ENCODE data around the gene ADCY5. TPM values are rescaled to one million over a fixed set of nuclear protein-coding genes. Genes with fewer than 3 reads are reported as not detected.

ADCY5 gene
- total and polyA plus RNA-seq, 5 donors: 90.4 to 220 (median 205) TPM

- peak in 1 of 2 donors; percentile 3 for ATAC-seq
- peaks cover 37% of the 10 kb centered on the region for H3K4me1 ChIP-seq (ENCODE audit: control insufficient read depth, insufficient read depth, low read length)
- H3K27me3 ChIP-seq (ENCODE audit: control insufficient read depth, insufficient read depth): no peaks in the 10 kb centered on the region
- peak overlapping the region; percentile 95 for H3K27ac ChIP-seq (ENCODE audit: low read length)
- intact Hi-C loops (cut with DNase I): no loop called here
- H3K9me3 ChIP-seq (ENCODE audit: control insufficient read depth, low read length): no peaks in the 10 kb centered on the region
- peak in 2 of 3 donors; percentile 20 to 27 for DNase-seq
- no peak overlapping the region for H3K4me3 ChIP-seq (ENCODE audit: low read length)
- 81% methylated on average over 5 of the region's 5 CpGs for WGBS
Measured at GRCh38 chr3:123395235-123395634, 53.7 kb downstream of the ADCY5 start.

GRCh38 chr3:123394391-123395020 is 54.4 kb downstream of the ADCY5 start:
- ATAC-seq (peak; percentile 41 to 50), DNase-seq (peak in 2 of 3 donors; percentile 80)
- WGBS: 51% methylated on average over 5 of the region's 5 CpGs
- H3K9me3 ChIP-seq (ENCODE audit: control insufficient read depth, low read length): no peaks in the 10 kb centered on the region
- H3K27me3 ChIP-seq (ENCODE audit: control insufficient read depth, insufficient read depth): no peaks in the 10 kb centered on the region
- H3K27ac ChIP-seq (ENCODE audit: low read length): peak overlapping the region; percentile 95
- H3K4me3 ChIP-seq (ENCODE audit: low read length): no peak overlapping the region
- intact Hi-C loops (cut with DNase I): no loop called here
- peaks cover 37% of the 10 kb centered on the region for H3K4me1 ChIP-seq (ENCODE audit: control insufficient read depth, insufficient read depth, low read length)

GRCh38 chr3:123392871-123393620 is 55.8 kb downstream of the ADCY5 start:
- intact Hi-C loops (cut with DNase I): no loop called here
- WGBS: 66% methylated on average over 4 of the region's 4 CpGs
- Histone ChIP-seq H3K27me3 (ENCODE audit: control insufficient read depth, insufficient read depth) (no peaks in the 10 kb centered on the region), H3K4me3 (ENCODE audit: low read length) (no peak overlapping the region), H3K4me1 (ENCODE audit: control insufficient read depth, insufficient read depth, low read length) (peaks cover 36% of the 10 kb centered on the region), H3K9me3 (ENCODE audit: control insufficient read depth, low read length) (no peaks in the 10 kb centered on the region), H3K27ac (ENCODE audit: low read length) (peak overlapping the region; percentile 81)
- peak in 1 of 3 donors; percentile 14 for DNase-seq
- no peak for ATAC-seq

DNA sequence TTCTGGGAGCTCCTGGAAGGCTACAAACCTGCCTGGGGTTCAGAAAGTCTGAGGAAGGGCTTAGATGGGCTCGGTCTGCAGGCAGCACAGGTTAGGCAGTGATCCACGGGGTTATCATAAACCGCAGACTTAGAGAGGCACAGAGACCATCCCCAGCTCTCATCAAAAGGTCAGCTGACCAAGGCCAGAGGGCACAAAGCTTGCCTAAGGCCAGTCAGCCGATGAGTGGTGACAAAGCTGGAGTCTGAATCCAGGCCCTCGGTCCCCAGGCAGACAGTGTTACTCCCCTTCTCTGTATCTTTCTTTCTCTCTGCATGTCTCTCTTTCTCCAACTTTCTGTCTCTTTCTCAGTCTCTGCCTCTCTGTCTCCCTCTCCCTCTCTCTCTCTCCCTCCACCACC is 56.5 kb downstream of the ADCY5 start:
- 53% methylated on average over 5 of the region's 5 CpGs for WGBS
- DNase-seq (peak in 1 of 3 donors; percentile 32), ATAC-seq (no peak)
- Histone ChIP-seq H3K9me3 (ENCODE audit: control insufficient read depth, low read length) (no peaks in the 10 kb centered on the region), H3K27ac (ENCODE audit: low read length) (peak overlapping the region; percentile 81), H3K27me3 (ENCODE audit: control insufficient read depth, insufficient read depth) (no peaks in the 10 kb centered on the region), H3K4me1 (ENCODE audit: control insufficient read depth, insufficient read depth, low read length) (peaks cover 36% of the 10 kb centered on the region), H3K4me3 (ENCODE audit: low read length) (no peak overlapping the region)
- intact Hi-C loops (cut with DNase I): no loop called here

DNA sequence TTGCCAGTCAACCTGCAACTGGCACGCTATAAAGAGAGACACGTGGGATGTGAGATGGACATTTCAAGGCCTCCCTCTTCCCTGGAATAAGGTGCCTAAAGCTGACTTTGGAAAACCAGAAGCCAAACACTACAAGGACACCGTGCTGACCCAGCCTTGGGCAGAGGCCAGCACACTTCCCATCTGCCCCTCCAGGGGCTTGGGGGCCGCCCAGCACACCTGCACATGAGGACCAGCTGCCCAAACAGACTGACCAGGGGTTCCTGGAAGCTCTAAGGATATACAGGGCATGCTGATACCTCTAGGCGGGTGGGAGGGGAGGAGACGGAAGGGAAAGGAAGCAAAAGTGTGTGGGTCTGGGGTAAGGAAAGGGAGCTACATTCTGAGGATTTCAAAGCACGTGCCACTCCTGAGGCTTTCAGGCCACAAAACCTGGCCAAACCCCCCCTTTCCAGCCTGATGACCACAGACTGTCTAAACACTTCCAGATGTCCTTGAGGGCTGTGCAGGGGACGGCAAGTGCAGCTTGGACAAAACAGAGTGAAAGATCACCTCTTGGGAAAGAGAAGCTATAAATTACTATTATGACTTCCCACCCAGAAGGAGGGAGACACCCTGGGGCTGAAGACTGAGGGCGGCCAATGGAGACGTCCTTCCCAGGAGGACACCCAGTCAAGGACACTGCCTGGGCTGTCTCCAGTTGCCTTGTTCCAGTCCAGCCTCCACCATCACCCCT is 57.9 kb downstream of the ADCY5 start:
- no peaks in the 10 kb centered on the region for H3K27me3 ChIP-seq (ENCODE audit: control insufficient read depth, insufficient read depth)
- intact Hi-C loops (cut with DNase I): no loop called here
- H3K4me1 ChIP-seq (ENCODE audit: control insufficient read depth, insufficient read depth, low read length): peaks cover 31% of the 10 kb centered on the region
- 60% methylated on average over 10 of the region's 10 CpGs for WGBS
- H3K4me3 ChIP-seq (ENCODE audit: low read length): no peak overlapping the region
- ATAC-seq (peak in 1 of 2 donors; percentile 5), DNase-seq (peak in 2 of 3 donors; percentile 21 to 34)
- H3K27ac ChIP-seq (ENCODE audit: low read length): peak overlapping the region; percentile 71
- H3K9me3 ChIP-seq (ENCODE audit: control insufficient read depth, low read length): no peaks in the 10 kb centered on the region

- ATAC-seq: no peak
- Histone ChIP-seq H3K4me1 (ENCODE audit: control insufficient read depth, insufficient read depth, low read length) (peaks cover 26% of the 10 kb centered on the region), H3K9me3 (ENCODE audit: control insufficient read depth, low read length) (no peaks in the 10 kb centered on the region), H3K27me3 (ENCODE audit: control insufficient read depth, insufficient read depth) (no peaks in the 10 kb centered on the region), H3K4me3 (ENCODE audit: low read length) (no peak overlapping the region), H3K27ac (ENCODE audit: low read length) (peak overlapping the region; percentile 71)
- 71% methylated on average over 5 of the region's 5 CpGs for WGBS
- DNase-seq: no peak
- intact Hi-C loops (cut with DNase I): no loop called here
Measured at GRCh38 chr3:123389628-123389918, 59.3 kb downstream of the ADCY5 start.

- H3K4me1 ChIP-seq (ENCODE audit: control insufficient read depth, insufficient read depth, low read length): peaks cover 26% of the 10 kb centered on the region
- intact Hi-C loops (cut with DNase I): no loop called here
Measured at GRCh38 chr3:123388811-123389627, 59.9 kb downstream of the ADCY5 start.

DNA sequence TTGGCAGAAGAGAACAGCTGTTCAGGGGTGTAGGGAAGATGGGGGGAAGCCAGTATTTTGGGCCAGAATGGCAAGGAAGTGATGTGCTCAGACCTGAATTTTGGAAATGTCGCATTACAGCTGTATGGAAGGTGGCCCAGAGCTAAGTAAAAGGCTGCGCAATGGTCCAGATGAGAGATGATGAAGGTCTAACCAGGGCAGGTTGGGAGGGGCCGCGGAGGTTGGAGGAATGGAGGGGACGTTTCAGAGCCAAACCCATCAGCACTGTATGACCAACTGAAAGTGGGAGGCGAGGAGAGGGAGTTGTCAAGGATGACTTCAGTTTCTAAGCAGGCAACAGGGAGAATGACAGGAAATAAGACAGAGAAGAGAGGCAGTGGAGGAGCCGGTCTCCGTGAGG is 60.8 kb downstream of the ADCY5 start:
- H3K4me3 ChIP-seq (ENCODE audit: low read length): no peak overlapping the region
- 70% methylated on average over 8 of the region's 8 CpGs for WGBS
- peaks cover 32% of the 10 kb centered on the region for H3K4me1 ChIP-seq (ENCODE audit: control insufficient read depth, insufficient read depth, low read length)
- H3K27ac ChIP-seq (ENCODE audit: low read length): peak overlapping the region; percentile 71
- no peak for DNase-seq
- intact Hi-C loops (cut with DNase I): no loop called here
- no peak for ATAC-seq
- H3K27me3 ChIP-seq (ENCODE audit: control insufficient read depth, insufficient read depth): no peaks in the 10 kb centered on the region
- H3K9me3 ChIP-seq (ENCODE audit: control insufficient read depth, low read length): no peaks in the 10 kb centered on the region

More at GRCh38 chr3:123388811-123389627, 59.9 kb downstream of the ADCY5 start:
- DNase-seq (peak; percentile 41 to 73 (median 73)), ATAC-seq (peak; percentile 8 to 20)
- Histone ChIP-seq H3K27ac (ENCODE audit: low read length) (peak overlapping the region; percentile 71), H3K4me3 (ENCODE audit: low read length) (no peak overlapping the region), H3K27me3 (ENCODE audit: control insufficient read depth, insufficient read depth) (no peaks in the 10 kb centered on the region), H3K9me3 (ENCODE audit: control insufficient read depth, low read length) (no peaks in the 10 kb centered on the region)
- 54% methylated on average over 15 of the region's 15 CpGs for WGBS

- intact Hi-C loops (cut with DNase I): no loop called here
- DNase-seq: no peak
- peak overlapping the region; percentile 71 for H3K27ac ChIP-seq (ENCODE audit: low read length)
- no peaks in the 10 kb centered on the region for H3K9me3 ChIP-seq (ENCODE audit: control insufficient read depth, low read length)
- no peaks in the 10 kb centered on the region for H3K27me3 ChIP-seq (ENCODE audit: control insufficient read depth, insufficient read depth)
- WGBS: 54% methylated on average over 3 of the region's 3 CpGs
- ATAC-seq: no peak
- H3K4me1 ChIP-seq (ENCODE audit: control insufficient read depth, insufficient read depth, low read length): peaks cover 33% of the 10 kb centered on the region
- no peak overlapping the region for H3K4me3 ChIP-seq (ENCODE audit: low read length)
Measured at GRCh38 chr3:123387532-123387931, 61.4 kb downstream of the ADCY5 start.

GRCh38 chr3:123386477-123387040 is 62.3 kb downstream of the ADCY5 start:
- ATAC-seq (no peak), DNase-seq (no peak)
- WGBS: 21% methylated on average over 11 of the region's 11 CpGs
- peaks cover 30% of the 10 kb centered on the region for H3K4me1 ChIP-seq (ENCODE audit: control insufficient read depth, insufficient read depth, low read length)
- no peak overlapping the region for H3K4me3 ChIP-seq (ENCODE audit: low read length)
- H3K9me3 ChIP-seq (ENCODE audit: control insufficient read depth, low read length): no peaks in the 10 kb centered on the region
- H3K27ac ChIP-seq (ENCODE audit: low read length): peak overlapping the region; percentile 98
- intact Hi-C loops (cut with DNase I): no loop called here
- H3K27me3 ChIP-seq (ENCODE audit: control insufficient read depth, insufficient read depth): no peaks in the 10 kb centered on the region
